ENCODE results near the gene C1orf198.

The C1orf198 gene

GRCh38 chr1:230843503-230844309 is 24.6 kb downstream of the C1orf198 start:
- Histone ChIP-seq H3K4me1 (ENCODE audit: control insufficient read depth, insufficient read depth, low read length) (no peaks in the 10 kb centered on the region), H3K27me3 (ENCODE audit: control insufficient read depth, insufficient read depth, low read length) (no peaks in the 10 kb centered on the region), H3K9ac (ENCODE audit: low read depth, low read length) (no peak overlapping the region), H3K4me3 (ENCODE audit: low read depth, low read length) (no peak overlapping the region), H3K9me3 (ENCODE audit: control insufficient read depth, insufficient read depth, low read length) (no peaks in the 10 kb centered on the region), H3K36me3 (ENCODE audit: control insufficient read depth, insufficient read depth, low read length) (no peaks in the 10 kb centered on the region)

GRCh38 chr1:230842801-230843200 is 25.5 kb downstream of the C1orf198 start:
- no peaks in the 10 kb centered on the region for H3K36me3 ChIP-seq (ENCODE audit: control insufficient read depth, insufficient read depth, low read length)
- no peak overlapping the region for H3K9ac ChIP-seq (ENCODE audit: low read depth, low read length)
- no peaks in the 10 kb centered on the region for H3K9me3 ChIP-seq (ENCODE audit: control insufficient read depth, insufficient read depth, low read length)
- H3K4me1 ChIP-seq (ENCODE audit: control insufficient read depth, insufficient read depth, low read length) = no peaks in the 10 kb centered on the region
- no peaks in the 10 kb centered on the region for H3K27me3 ChIP-seq (ENCODE audit: control insufficient read depth, insufficient read depth, low read length)
- no peak overlapping the region for H3K4me3 ChIP-seq (ENCODE audit: low read depth, low read length)

- Histone ChIP-seq H3K4me3 (ENCODE audit: low read depth, low read length) (no peak overlapping the region), H3K27me3 (ENCODE audit: control insufficient read depth, insufficient read depth, low read length) (no peaks in the 10 kb centered on the region), H3K36me3 (ENCODE audit: control insufficient read depth, insufficient read depth, low read length) (no peaks in the 10 kb centered on the region), H3K4me1 (ENCODE audit: control insufficient read depth, insufficient read depth, low read length) (no peaks in the 10 kb centered on the region), H3K9ac (ENCODE audit: low read depth, low read length) (no peak overlapping the region), H3K9me3 (ENCODE audit: control insufficient read depth, insufficient read depth, low read length) (no peaks in the 10 kb centered on the region)
Measured at GRCh38 chr1:230839173-230839572, 29.1 kb downstream of the C1orf198 start.

GRCh38 chr1:230836793-230837192 is 31.5 kb downstream of the C1orf198 start:
- no peaks in the 10 kb centered on the region for H3K36me3 ChIP-seq (ENCODE audit: control insufficient read depth, insufficient read depth, low read length)
- no peak overlapping the region for H3K4me3 ChIP-seq (ENCODE audit: low read depth, low read length)
- no peaks in the 10 kb centered on the region for H3K9me3 ChIP-seq (ENCODE audit: control insufficient read depth, insufficient read depth, low read length)
- H3K27me3 ChIP-seq (ENCODE audit: control insufficient read depth, insufficient read depth, low read length) = no peaks in the 10 kb centered on the region
- H3K9ac ChIP-seq (ENCODE audit: low read depth, low read length) = no peak overlapping the region
- H3K4me1 ChIP-seq (ENCODE audit: control insufficient read depth, insufficient read depth, low read length) = no peaks in the 10 kb centered on the region

GRCh38 chr1:230836347-230836746 is 32.0 kb downstream of the C1orf198 start:
- Histone ChIP-seq H3K27me3 (ENCODE audit: control insufficient read depth, insufficient read depth, low read length) (no peaks in the 10 kb centered on the region), H3K9ac (ENCODE audit: low read depth, low read length) (no peak overlapping the region), H3K9me3 (ENCODE audit: control insufficient read depth, insufficient read depth, low read length) (no peaks in the 10 kb centered on the region), H3K4me1 (ENCODE audit: control insufficient read depth, insufficient read depth, low read length) (no peaks in the 10 kb centered on the region), H3K36me3 (ENCODE audit: control insufficient read depth, insufficient read depth, low read length) (no peaks in the 10 kb centered on the region), H3K4me3 (ENCODE audit: low read depth, low read length) (no peak overlapping the region)

- Histone ChIP-seq H3K9ac (ENCODE audit: low read depth, low read length) (no peak overlapping the region), H3K36me3 (ENCODE audit: control insufficient read depth, insufficient read depth, low read length) (no peaks in the 10 kb centered on the region), H3K27me3 (ENCODE audit: control insufficient read depth, insufficient read depth, low read length) (no peaks in the 10 kb centered on the region), H3K9me3 (ENCODE audit: control insufficient read depth, insufficient read depth, low read length) (no peaks in the 10 kb centered on the region), H3K4me3 (ENCODE audit: low read depth, low read length) (no peak overlapping the region), H3K4me1 (ENCODE audit: control insufficient read depth, insufficient read depth, low read length) (no peaks in the 10 kb centered on the region)
Measured at GRCh38 chr1:230834292-230834691, 34.0 kb downstream of the C1orf198 start.

- Histone ChIP-seq H3K27me3 (ENCODE audit: control insufficient read depth, insufficient read depth, low read length) (no peaks in the 10 kb centered on the region), H3K4me3 (ENCODE audit: low read depth, low read length) (no peak overlapping the region), H3K36me3 (ENCODE audit: control insufficient read depth, insufficient read depth, low read length) (no peaks in the 10 kb centered on the region), H3K9ac (ENCODE audit: low read depth, low read length) (no peak overlapping the region), H3K9me3 (ENCODE audit: control insufficient read depth, insufficient read depth, low read length) (no peaks in the 10 kb centered on the region), H3K4me1 (ENCODE audit: control insufficient read depth, insufficient read depth, low read length) (no peaks in the 10 kb centered on the region)
Measured at GRCh38 chr1:230833511-230833910, 34.8 kb downstream of the C1orf198 start.

- H3K4me3 ChIP-seq (ENCODE audit: low read depth, low read length) = no peak overlapping the region
- H3K9me3 ChIP-seq (ENCODE audit: control insufficient read depth, insufficient read depth, low read length) = no peaks in the 10 kb centered on the region
- no peaks in the 10 kb centered on the region for H3K4me1 ChIP-seq (ENCODE audit: control insufficient read depth, insufficient read depth, low read length)
- no peaks in the 10 kb centered on the region for H3K27me3 ChIP-seq (ENCODE audit: control insufficient read depth, insufficient read depth, low read length)
- no peaks in the 10 kb centered on the region for H3K36me3 ChIP-seq (ENCODE audit: control insufficient read depth, insufficient read depth, low read length)
- no peak overlapping the region for H3K9ac ChIP-seq (ENCODE audit: low read depth, low read length)
Measured at GRCh38 chr1:230832476-230832875, 35.8 kb downstream of the C1orf198 start.

GRCh38 chr1:230831771-230832170 is 36.5 kb downstream of the C1orf198 start:
- no peaks in the 10 kb centered on the region for H3K27me3 ChIP-seq (ENCODE audit: control insufficient read depth, insufficient read depth, low read length)
- H3K4me3 ChIP-seq (ENCODE audit: low read depth, low read length) = no peak overlapping the region
- no peaks in the 10 kb centered on the region for H3K9me3 ChIP-seq (ENCODE audit: control insufficient read depth, insufficient read depth, low read length)
- H3K36me3 ChIP-seq (ENCODE audit: control insufficient read depth, insufficient read depth, low read length) = no peaks in the 10 kb centered on the region
- H3K9ac ChIP-seq (ENCODE audit: low read depth, low read length) = no peak overlapping the region
- H3K4me1 ChIP-seq (ENCODE audit: control insufficient read depth, insufficient read depth, low read length) = no peaks in the 10 kb centered on the region

GRCh38 chr1:230828421-230828820 is 39.9 kb downstream of the C1orf198 start:
- no peaks in the 10 kb centered on the region for H3K4me1 ChIP-seq (ENCODE audit: control insufficient read depth, insufficient read depth, low read length)
- no peaks in the 10 kb centered on the region for H3K27me3 ChIP-seq (ENCODE audit: control insufficient read depth, insufficient read depth, low read length)
- no peaks in the 10 kb centered on the region for H3K36me3 ChIP-seq (ENCODE audit: control insufficient read depth, insufficient read depth, low read length)
- no peak overlapping the region for H3K9ac ChIP-seq (ENCODE audit: low read depth, low read length)
- no peaks in the 10 kb centered on the region for H3K9me3 ChIP-seq (ENCODE audit: control insufficient read depth, insufficient read depth, low read length)
- H3K4me3 ChIP-seq (ENCODE audit: low read depth, low read length) = no peak overlapping the region

- Histone ChIP-seq H3K4me3 (ENCODE audit: low read depth, low read length) (no peak overlapping the region), H3K4me1 (ENCODE audit: control insufficient read depth, insufficient read depth, low read length) (no peaks in the 10 kb centered on the region), H3K9ac (ENCODE audit: low read depth, low read length) (no peak overlapping the region), H3K36me3 (ENCODE audit: control insufficient read depth, insufficient read depth, low read length) (no peaks in the 10 kb centered on the region), H3K9me3 (ENCODE audit: control insufficient read depth, insufficient read depth, low read length) (no peaks in the 10 kb centered on the region), H3K27me3 (ENCODE audit: control insufficient read depth, insufficient read depth, low read length) (no peaks in the 10 kb centered on the region)
Measured at GRCh38 chr1:230827801-230828200, 40.5 kb downstream of the C1orf198 start.

GRCh38 chr1:230827081-230827681 is 41.1 kb downstream of the C1orf198 start:
- H3K9me3 ChIP-seq (ENCODE audit: control insufficient read depth, insufficient read depth, low read length) = no peaks in the 10 kb centered on the region
- H3K36me3 ChIP-seq (ENCODE audit: control insufficient read depth, insufficient read depth, low read length) = no peaks in the 10 kb centered on the region
- H3K4me1 ChIP-seq (ENCODE audit: control insufficient read depth, insufficient read depth, low read length) = no peaks in the 10 kb centered on the region
- H3K4me3 ChIP-seq (ENCODE audit: low read depth, low read length) = no peak overlapping the region
- no peak overlapping the region for H3K9ac ChIP-seq (ENCODE audit: low read depth, low read length)
- H3K27me3 ChIP-seq (ENCODE audit: control insufficient read depth, insufficient read depth, low read length) = no peaks in the 10 kb centered on the region

Data from iPS-15b (cell line).